HepG2 (cell line): Measurements from ENCODE around the gene NELFCD. TPM values are rescaled to one million over a fixed set of nuclear protein-coding genes. Genes with fewer than 3 reads are reported as not detected.
A peak's percentile ranks its signal among the peaks of the same experiment; 100 is the strongest.

Source experiments
- JARID2 ChIP-seq: sonication (generic); formaldehyde crosslinking; IDR thresholded peaks from 2 replicates; pipeline ENCODE4 v1.8.1; 2023; ENCODE audit warnings: missing genetic modification reagents, inconsistent platforms; ENCODE audit not compliant: insufficient replicate concordance
- NONO ChIP-seq, 2 experiments: fragments of 450-650 bp in 1 of 2; sonication (generic) in 1 of 2; formaldehyde crosslinking in 1 of 2; IDR thresholded peaks in 1 of 2; conservative IDR thresholded peaks in 1 of 2; 2 replicates each; pipeline versions ENCODE4 v1.6.1 to v1.8.0; 2017 to 2022; ENCODE audit warnings: mild to moderate bottlenecking in 1 of 2, missing genetic modification reagents in 1 of 2, moderate library complexity in 1 of 2
- PCBP2 ChIP-seq: fragments of 200-400 bp; formaldehyde crosslinking; optimal IDR thresholded peaks from 2 replicates; pipeline ENCODE3; 2018; ENCODE audit warnings: low read length, low read depth; ENCODE audit not compliant: poor library complexity, severe bottlenecking
- RORA ChIP-seq: sonication (generic); formaldehyde crosslinking; IDR thresholded peaks from 2 replicates; pipeline ENCODE4 v1.5.0; 2020; ENCODE audit warnings: mild to moderate bottlenecking, missing genetic modification reagents, moderate library complexity
- ZNF205 ChIP-seq: IDR thresholded peaks from 2 replicates; pipeline ENCODE4 v1.6.1; 2018; ENCODE audit warnings: missing biosample characterization, missing genetic modification reagents
- ZNF446 ChIP-seq: sonication (generic); formaldehyde crosslinking; IDR thresholded peaks from 2 replicates; pipeline ENCODE4 v1.5.0; 2020; ENCODE audit warnings: mild to moderate bottlenecking, missing genetic modification reagents
- polyA plus RNA-seq, 8 experiments: library from polyadenylated mRNA; depleted of rRNA in 3 of 8; stranded (reverse) in 7 of 8; unstranded in 1 of 8; fragments of >200 nt; fragmentation: Illumina TruSeq in 4 of 8; extraction: Trizol in 4 of 8; gene quantifications; 2 replicates each; pipeline versions ENCODE4 v1.2.1 to v1.2.3, GENCODE V29; 2011 to 2016; ENCODE audit warnings: low read depth in 4 of 8, missing spikeins in 1 of 8, mixed read lengths in 1 of 8; ENCODE audit not compliant: insufficient read depth in 1 of 8
- total RNA-seq, 5 experiments: library from RNA; depleted of rRNA; stranded (reverse); fragments of >200 nt; fragmentation: Illumina TruSeq; extraction: Trizol; gene quantifications; 2 replicates each; pipeline ENCODE4 v1.2.3, GENCODE V29; 2016; ENCODE audit warnings: low read depth in 1 of 5
- TF ChIP-seq, protein P1 (sequence below): sonication (generic); formaldehyde crosslinking; IDR thresholded peaks from 2 replicates; pipeline ENCODE4 v1.4.0; 2020; ENCODE audit warnings: missing genetic modification reagents, borderline replicate concordance
- TF ChIP-seq, protein P2 (sequence below): sonication (generic); formaldehyde crosslinking; IDR thresholded peaks from 2 replicates; pipeline ENCODE4 v1.8.0; 2023; ENCODE audit warnings: mild to moderate bottlenecking, missing genetic modification reagents
- TF ChIP-seq, protein P3 (sequence below): sonication (generic); formaldehyde crosslinking; IDR thresholded peaks from 2 replicates; pipeline ENCODE4 v1.8.1; 2023; ENCODE audit warnings: mild to moderate bottlenecking, missing genetic modification reagents
- TF ChIP-seq, protein P4 (sequence below): sonication (generic); formaldehyde crosslinking; IDR thresholded peaks from 2 replicates; pipeline ENCODE4 v1.5.0; 2020; ENCODE audit warnings: mild to moderate bottlenecking, missing genetic modification reagents
- TF ChIP-seq, protein P5 (sequence below): sonication (generic); formaldehyde crosslinking; IDR thresholded peaks from 2 replicates; pipeline ENCODE4 v1.4.0; 2020; ENCODE audit warnings: mild to moderate bottlenecking, missing genetic modification reagents
- TF ChIP-seq, protein P6 (sequence below): sonication (generic); formaldehyde crosslinking; IDR thresholded peaks from 2 replicates; pipeline ENCODE4; 2020; ENCODE audit warnings: missing genetic modification reagents, mild to moderate bottlenecking, borderline replicate concordance

The NELFCD gene
- total and polyA plus RNA-seq, 2 of the 13 experiments (the other 11 are each of a cell fraction or from before 2014, with no cell fraction given): 159 to 203 TPM

DNA sequence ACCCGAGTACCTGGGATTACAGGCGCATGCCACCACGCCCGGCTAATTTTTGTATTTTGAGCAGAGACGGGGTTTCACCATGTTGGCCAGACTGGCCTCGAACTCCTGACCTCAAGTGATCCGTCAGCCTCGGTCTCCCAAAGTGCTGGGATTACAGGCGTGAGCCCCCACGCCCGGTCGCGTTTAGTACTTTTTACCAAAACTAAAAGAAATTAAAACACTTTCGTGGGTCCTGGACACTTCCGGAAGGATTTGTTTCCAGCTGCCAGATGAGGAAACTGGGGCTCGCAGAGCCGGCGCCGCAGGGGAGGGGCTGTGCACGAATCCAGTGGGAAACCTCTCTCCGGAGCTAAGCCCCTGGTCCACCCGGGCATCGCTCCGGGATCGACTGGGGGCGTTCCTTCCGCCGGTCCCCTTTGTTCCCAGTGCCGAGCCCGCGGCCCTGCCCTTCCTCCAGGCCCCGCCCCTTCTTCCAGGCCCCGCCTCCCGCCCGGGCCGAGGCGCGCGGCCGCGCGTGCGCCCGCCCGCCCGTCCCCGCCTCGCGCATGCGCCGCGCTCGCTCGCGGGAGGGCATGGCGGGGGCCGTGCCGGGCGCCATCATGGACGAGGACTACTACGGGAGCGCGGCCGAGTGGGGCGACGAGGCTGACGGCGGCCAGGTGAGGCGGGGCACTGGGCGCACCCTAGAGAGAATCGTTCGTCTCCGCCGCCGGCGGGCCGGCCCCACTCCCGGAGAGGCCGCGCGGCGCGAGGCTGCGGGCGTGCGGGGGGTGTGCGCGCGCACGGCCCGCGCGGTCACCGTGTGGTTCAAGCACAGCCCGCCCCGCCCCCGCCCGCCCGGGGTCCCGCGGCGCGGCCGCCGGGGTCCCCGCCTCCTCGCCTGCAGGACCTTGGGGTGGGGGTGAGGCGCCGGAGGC lies at the start of gene NELFCD (continued):
- TF ChIP-seq, protein P1, sequence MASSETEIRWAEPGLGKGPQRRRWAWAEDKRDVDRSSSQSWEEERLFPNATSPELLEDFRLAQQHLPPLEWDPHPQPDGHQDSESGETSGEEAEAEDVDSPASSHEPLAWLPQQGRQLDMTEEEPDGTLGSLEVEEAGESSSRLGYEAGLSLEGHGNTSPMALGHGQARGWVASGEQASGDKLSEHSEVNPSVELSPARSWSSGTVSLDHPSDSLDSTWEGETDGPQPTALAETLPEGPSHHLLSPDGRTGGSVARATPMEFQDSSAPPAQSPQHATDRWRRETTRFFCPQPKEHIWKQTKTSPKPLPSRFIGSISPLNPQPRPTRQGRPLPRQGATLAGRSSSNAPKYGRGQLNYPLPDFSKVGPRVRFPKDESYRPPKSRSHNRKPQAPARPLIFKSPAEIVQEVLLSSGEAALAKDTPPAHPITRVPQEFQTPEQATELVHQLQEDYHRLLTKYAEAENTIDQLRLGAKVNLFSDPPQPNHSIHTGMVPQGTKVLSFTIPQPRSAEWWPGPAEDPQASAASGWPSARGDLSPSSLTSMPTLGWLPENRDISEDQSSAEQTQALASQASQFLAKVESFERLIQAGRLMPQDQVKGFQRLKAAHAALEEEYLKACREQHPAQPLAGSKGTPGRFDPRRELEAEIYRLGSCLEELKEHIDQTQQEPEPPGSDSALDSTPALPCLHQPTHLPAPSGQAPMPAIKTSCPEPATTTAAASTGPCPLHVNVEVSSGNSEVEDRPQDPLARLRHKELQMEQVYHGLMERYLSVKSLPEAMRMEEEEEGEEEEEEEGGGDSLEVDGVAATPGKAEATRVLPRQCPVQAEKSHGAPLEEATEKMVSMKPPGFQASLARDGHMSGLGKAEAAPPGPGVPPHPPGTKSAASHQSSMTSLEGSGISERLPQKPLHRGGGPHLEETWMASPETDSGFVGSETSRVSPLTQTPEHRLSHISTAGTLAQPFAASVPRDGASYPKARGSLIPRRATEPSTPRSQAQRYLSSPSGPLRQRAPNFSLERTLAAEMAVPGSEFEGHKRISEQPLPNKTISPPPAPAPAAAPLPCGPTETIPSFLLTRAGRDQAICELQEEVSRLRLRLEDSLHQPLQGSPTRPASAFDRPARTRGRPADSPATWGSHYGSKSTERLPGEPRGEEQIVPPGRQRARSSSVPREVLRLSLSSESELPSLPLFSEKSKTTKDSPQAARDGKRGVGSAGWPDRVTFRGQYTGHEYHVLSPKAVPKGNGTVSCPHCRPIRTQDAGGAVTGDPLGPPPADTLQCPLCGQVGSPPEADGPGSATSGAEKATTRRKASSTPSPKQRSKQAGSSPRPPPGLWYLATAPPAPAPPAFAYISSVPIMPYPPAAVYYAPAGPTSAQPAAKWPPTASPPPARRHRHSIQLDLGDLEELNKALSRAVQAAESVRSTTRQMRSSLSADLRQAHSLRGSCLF: no peak
- TF ChIP-seq, protein P2, sequence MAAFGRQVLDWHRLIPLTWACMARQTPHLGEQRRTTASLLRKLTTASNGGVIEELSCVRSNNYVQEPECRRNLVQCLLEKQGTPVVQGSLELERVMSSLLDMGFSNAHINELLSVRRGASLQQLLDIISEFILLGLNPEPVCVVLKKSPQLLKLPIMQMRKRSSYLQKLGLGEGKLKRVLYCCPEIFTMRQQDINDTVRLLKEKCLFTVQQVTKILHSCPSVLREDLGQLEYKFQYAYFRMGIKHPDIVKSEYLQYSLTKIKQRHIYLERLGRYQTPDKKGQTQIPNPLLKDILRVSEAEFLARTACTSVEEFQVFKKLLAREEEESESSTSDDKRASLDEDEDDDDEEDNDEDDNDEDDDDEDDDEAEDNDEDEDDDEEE: 0 out of 2 replicates have a peak, but pooled peaks have one; percentile 17
- TF ChIP-seq PCBP2 (no peak), ZNF205 (CRISPR knock-in tag) (0 out of 2 replicates have a peak, but pooled peaks have one; percentile 66), RORA (CRISPR knock-in tag) (no peak), JARID2 (no peak), ZNF446 (CRISPR knock-in tag) (no peak), NONO (IDR thresholded peaks at IDR 0.05) (no peak), NONO (CRISPR knock-in tag; conservative IDR thresholded peaks at IDR 0.05) (no peak; the same call in 1 of the 2 replicates)
- TF ChIP-seq, protein P3, sequence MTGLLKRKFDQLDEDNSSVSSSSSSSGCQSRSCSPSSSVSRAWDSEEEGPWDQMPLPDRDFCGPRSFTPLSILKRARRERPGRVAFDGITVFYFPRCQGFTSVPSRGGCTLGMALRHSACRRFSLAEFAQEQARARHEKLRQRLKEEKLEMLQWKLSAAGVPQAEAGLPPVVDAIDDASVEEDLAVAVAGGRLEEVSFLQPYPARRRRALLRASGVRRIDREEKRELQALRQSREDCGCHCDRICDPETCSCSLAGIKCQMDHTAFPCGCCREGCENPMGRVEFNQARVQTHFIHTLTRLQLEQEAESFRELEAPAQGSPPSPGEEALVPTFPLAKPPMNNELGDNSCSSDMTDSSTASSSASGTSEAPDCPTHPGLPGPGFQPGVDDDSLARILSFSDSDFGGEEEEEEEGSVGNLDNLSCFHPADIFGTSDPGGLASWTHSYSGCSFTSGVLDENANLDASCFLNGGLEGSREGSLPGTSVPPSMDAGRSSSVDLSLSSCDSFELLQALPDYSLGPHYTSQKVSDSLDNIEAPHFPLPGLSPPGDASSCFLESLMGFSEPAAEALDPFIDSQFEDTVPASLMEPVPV (CRISPR knock-in tag): peak; percentile 70; the same call in 1 of the 2 replicates
- TF ChIP-seq, protein P4, sequence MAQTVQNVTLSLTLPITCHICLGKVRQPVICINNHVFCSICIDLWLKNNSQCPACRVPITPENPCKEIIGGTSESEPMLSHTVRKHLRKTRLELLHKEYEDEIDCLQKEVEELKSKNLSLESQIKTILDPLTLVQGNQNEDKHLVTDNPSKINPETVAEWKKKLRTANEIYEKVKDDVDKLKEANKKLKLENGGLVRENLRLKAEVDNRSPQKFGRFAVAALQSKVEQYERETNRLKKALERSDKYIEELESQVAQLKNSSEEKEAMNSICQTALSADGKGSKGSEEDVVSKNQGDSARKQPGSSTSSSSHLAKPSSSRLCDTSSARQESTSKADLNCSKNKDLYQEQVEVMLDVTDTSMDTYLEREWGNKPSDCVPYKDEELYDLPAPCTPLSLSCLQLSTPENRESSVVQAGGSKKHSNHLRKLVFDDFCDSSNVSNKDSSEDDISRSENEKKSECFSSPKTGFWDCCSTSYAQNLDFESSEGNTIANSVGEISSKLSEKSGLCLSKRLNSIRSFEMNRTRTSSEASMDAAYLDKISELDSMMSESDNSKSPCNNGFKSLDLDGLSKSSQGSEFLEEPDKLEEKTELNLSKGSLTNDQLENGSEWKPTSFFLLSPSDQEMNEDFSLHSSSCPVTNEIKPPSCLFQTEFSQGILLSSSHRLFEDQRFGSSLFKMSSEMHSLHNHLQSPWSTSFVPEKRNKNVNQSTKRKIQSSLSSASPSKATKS: no peak; the same call in 1 of the 2 replicates
- TF ChIP-seq, protein P5, sequence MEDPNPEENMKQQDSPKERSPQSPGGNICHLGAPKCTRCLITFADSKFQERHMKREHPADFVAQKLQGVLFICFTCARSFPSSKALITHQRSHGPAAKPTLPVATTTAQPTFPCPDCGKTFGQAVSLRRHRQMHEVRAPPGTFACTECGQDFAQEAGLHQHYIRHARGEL: no peak
- TF ChIP-seq, protein P6, sequence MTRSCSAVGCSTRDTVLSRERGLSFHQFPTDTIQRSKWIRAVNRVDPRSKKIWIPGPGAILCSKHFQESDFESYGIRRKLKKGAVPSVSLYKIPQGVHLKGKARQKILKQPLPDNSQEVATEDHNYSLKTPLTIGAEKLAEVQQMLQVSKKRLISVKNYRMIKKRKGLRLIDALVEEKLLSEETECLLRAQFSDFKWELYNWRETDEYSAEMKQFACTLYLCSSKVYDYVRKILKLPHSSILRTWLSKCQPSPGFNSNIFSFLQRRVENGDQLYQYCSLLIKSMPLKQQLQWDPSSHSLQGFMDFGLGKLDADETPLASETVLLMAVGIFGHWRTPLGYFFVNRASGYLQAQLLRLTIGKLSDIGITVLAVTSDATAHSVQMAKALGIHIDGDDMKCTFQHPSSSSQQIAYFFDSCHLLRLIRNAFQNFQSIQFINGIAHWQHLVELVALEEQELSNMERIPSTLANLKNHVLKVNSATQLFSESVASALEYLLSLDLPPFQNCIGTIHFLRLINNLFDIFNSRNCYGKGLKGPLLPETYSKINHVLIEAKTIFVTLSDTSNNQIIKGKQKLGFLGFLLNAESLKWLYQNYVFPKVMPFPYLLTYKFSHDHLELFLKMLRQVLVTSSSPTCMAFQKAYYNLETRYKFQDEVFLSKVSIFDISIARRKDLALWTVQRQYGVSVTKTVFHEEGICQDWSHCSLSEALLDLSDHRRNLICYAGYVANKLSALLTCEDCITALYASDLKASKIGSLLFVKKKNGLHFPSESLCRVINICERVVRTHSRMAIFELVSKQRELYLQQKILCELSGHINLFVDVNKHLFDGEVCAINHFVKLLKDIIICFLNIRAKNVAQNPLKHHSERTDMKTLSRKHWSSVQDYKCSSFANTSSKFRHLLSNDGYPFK (CRISPR knock-in tag): 0 out of 2 replicates have a peak, but pooled peaks have one; percentile 40
